ENCODE results near the gene MICAL2. TPM values are rescaled to one million over a fixed set of nuclear protein-coding genes. Genes with fewer than 3 reads are reported as not detected.

Gene MICAL2
- 52.1 and 53.4 TPM in 2 replicates for total RNA-seq (2014; rRNA removed; shearing (Covaris generic))

GRCh38 chr11:12110201-12110713 lies at the start of gene MICAL2:
Gene MICAL2 (plus strand): TSS chr11:12110590. CDS start chr11:12162156, 51,566 bp downstream.
- peak; percentile 84 for DNase-seq (ENCODE audit: low spot score)

- DNase-seq (ENCODE audit: low spot score), result no peak
Measured at GRCh38 chr11:12061851-12062560, 48.4 kb upstream of the MICAL2 start.

GRCh38 chr11:12063251-12063650 lies 47.1 kb upstream of the MICAL2 start:
- DNase-seq (ENCODE audit: low spot score), result no peak

- no peak for DNase-seq (ENCODE audit: low spot score)
Measured at GRCh38 chr11:12064136-12064953, 46.0 kb upstream of the MICAL2 start.

GRCh38 chr11:12064954-12065280 lies 45.5 kb upstream of the MICAL2 start:
- no peak for DNase-seq (ENCODE audit: low spot score)

GRCh38 chr11:12066056-12066798 lies 44.2 kb upstream of the MICAL2 start:
- DNase-seq (ENCODE audit: low spot score), result peak; percentile 88

GRCh38 chr11:12066799-12067508 lies 43.4 kb upstream of the MICAL2 start:
- peak; percentile 65 for DNase-seq (ENCODE audit: low spot score)

GRCh38 chr11:12067796-12068357 lies 42.5 kb upstream of the MICAL2 start:
- no peak for DNase-seq (ENCODE audit: low spot score)

- no peak for DNase-seq (ENCODE audit: low spot score)
Measured at GRCh38 chr11:12069066-12069676, 41.2 kb upstream of the MICAL2 start.

GRCh38 chr11:12070446-12071267 lies 39.7 kb upstream of the MICAL2 start:
- no peak for DNase-seq (ENCODE audit: low spot score)

- no peak for DNase-seq (ENCODE audit: low spot score)
Measured at GRCh38 chr11:12071574-12071973, 38.8 kb upstream of the MICAL2 start.

GRCh38 chr11:12073436-12073835 lies 37.0 kb upstream of the MICAL2 start:
- no peak for DNase-seq (ENCODE audit: low spot score)

- DNase-seq (ENCODE audit: low spot score), result no peak
Measured at GRCh38 chr11:12073886-12074285, 36.5 kb upstream of the MICAL2 start.

- DNase-seq (ENCODE audit: low spot score), result no peak
Measured at GRCh38 chr11:12074529-12075195, 35.7 kb upstream of the MICAL2 start.

- DNase-seq (ENCODE audit: low spot score), result no peak
Measured at GRCh38 chr11:12075291-12075690, 35.1 kb upstream of the MICAL2 start.

GRCh38 chr11:12075822-12076821 lies 34.3 kb upstream of the MICAL2 start:
- peak; percentile 89 for DNase-seq (ENCODE audit: low spot score)

- no peak for DNase-seq (ENCODE audit: low spot score)
Measured at GRCh38 chr11:12076840-12077534, 33.4 kb upstream of the MICAL2 start.
